Activated B cell treated with CpG ODN at 0.5 μM for 24 hours (primary cell): ENCODE data around the gene SQSTM1. TPM values are rescaled to one million over a fixed set of nuclear protein-coding genes. Genes with fewer than 3 reads are reported as not detected.

Experiments
- ATAC-seq: fragments of 200-7000 bp; cut with Tn5 transposase; one replicate; pipeline ENCODE4 v1.10.0; 2021; ENCODE audit warnings: low read depth, mild to moderate bottlenecking, moderate library complexity
- CTCF ChIA-PET: fragments of 350-600 bp; sonication (Branson Sonifier 250); formaldehyde crosslinking; loops from one replicate; lab custom pipeline; 2021; ENCODE audit warnings: antibody characterized with exemption; lab: Charles Lee
- POLR2A ChIA-PET: fragments of 350-600 bp; sonication (Branson Sonifier 250); formaldehyde crosslinking; loops from one replicate; lab custom pipeline; 2021; ENCODE audit warnings: antibody characterized with exemption; lab: Charles Lee
- DNase-seq: peaks from one replicate; pipeline ENCODE4 v3.0.0; 2022
- H3K27ac Mint-ChIP-seq: one replicate; pipeline ENCODE4 v1.8.0; 2020; ENCODE audit warnings: mixed read lengths
- H3K27me3 Mint-ChIP-seq: one replicate; pipeline ENCODE4 v1.8.0; 2021; ENCODE audit warnings: mixed read lengths
- H3K36me3 Mint-ChIP-seq: one replicate; pipeline ENCODE4 v1.8.0; 2021; ENCODE audit warnings: low read depth, mixed read lengths
- H3K4me1 Mint-ChIP-seq: one replicate; pipeline ENCODE4 v1.8.0; 2021; ENCODE audit warnings: mixed read lengths
- H3K4me3 Mint-ChIP-seq: one replicate; pipeline ENCODE4 v1.8.0; 2020; ENCODE audit warnings: mild to moderate bottlenecking, mixed read lengths
- H3K9me3 Mint-ChIP-seq: one replicate; pipeline ENCODE4 v1.8.0; 2020; ENCODE audit warnings: mixed read lengths
- intact Hi-C: fragments of 100-400 bp; cut with micrococcal nuclease; formaldehyde crosslinking; loops from one replicate; pipeline ENCODE4 v1.15.1; 2024
- total RNA-seq: library from RNA; stranded (reverse); gene quantifications from 2 replicates; pipeline ENCODE4 v1.2.3, GENCODE V29; 2022
- TF ChIP-seq, protein P1 (sequence below): fragments of 200-600 bp; IDR thresholded peaks from one replicate; pipeline ENCODE4 v1.8.0; 2022; ENCODE audit warnings: antibody characterized with exemption, mild to moderate bottlenecking

The SQSTM1 gene
- total RNA-seq, 1 donor from 2014 or later: 243 TPM

DNA sequence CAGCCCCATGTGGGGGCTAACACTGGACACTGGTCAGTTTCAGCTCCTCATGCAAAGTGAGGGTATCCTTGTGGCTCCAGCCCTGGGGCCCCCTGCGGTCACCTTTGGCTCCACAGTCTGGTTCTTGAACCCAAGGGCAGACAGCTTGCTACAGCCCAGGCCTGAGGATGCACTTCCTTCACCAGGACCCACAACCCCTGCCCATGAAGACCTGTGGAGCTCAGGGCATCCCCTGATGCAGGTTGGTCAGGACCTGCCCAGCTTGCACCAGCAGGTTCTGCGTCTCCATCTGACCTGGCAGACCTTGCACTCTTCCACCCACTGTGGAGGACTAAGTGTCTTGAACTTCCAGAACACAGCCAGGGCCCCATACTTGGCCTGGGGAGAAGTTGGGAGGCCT, 41.6 kb downstream of the SQSTM1 start:
- CTCF ChIA-PET: interaction anchor here (2.8 kb wide), 1 partner anchor 60 kb away, joined by 7 read pairs; no protein-coding TSS in a partner anchor
- no peak for ATAC-seq

DNA sequence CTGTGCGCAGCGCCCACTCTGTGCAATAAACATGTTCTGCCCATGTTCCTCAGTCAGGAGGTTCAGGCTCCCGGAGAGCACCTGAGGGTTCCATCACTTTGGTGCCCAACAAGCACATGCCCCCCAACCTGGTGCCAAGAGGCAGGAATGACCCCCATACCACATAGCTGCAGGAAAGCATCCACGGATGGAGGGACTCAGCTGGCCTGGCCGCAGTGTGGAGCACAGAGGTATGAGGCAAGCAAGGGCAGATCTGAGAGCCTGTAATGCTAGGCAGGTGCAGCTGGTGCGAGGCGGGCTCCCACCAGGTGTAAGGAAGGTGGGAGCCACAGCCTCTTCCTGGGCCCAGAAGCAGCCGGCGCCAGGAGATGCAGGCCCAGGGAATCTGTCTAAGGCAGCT, 42.2 kb downstream of the SQSTM1 start:
- H3K9me3 Mint-ChIP-seq: no peaks in the 10 kb centered on the region
- no peak for ATAC-seq
- intact Hi-C loops: no loop called here
- DNase-seq: no peak
- no peak overlapping the region for H3K27ac Mint-ChIP-seq
- TF ChIP-seq, protein P1, sequence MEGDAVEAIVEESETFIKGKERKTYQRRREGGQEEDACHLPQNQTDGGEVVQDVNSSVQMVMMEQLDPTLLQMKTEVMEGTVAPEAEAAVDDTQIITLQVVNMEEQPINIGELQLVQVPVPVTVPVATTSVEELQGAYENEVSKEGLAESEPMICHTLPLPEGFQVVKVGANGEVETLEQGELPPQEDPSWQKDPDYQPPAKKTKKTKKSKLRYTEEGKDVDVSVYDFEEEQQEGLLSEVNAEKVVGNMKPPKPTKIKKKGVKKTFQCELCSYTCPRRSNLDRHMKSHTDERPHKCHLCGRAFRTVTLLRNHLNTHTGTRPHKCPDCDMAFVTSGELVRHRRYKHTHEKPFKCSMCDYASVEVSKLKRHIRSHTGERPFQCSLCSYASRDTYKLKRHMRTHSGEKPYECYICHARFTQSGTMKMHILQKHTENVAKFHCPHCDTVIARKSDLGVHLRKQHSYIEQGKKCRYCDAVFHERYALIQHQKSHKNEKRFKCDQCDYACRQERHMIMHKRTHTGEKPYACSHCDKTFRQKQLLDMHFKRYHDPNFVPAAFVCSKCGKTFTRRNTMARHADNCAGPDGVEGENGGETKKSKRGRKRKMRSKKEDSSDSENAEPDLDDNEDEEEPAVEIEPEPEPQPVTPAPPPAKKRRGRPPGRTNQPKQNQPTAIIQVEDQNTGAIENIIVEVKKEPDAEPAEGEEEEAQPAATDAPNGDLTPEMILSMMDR: no peak
- peaks cover 14% of the 10 kb centered on the region for H3K4me1 Mint-ChIP-seq
- no peak overlapping the region for H3K4me3 Mint-ChIP-seq
- POLR2A ChIA-PET: interaction anchor here (0.6 to 1.1 kb wide), 2 partner anchors 14 to 26 kb away, joined by 3 to 7 read pairs; no protein-coding TSS in a partner anchor
- no peaks in the 10 kb centered on the region for H3K27me3 Mint-ChIP-seq
- CTCF ChIA-PET: no interaction called here
- H3K36me3 Mint-ChIP-seq: peaks cover 55% of the 10 kb centered on the region

More for the DNA sequence above, 41.6 kb downstream of the SQSTM1 start:
- no peak overlapping the region for H3K27ac Mint-ChIP-seq
- H3K27me3 Mint-ChIP-seq: no peaks in the 10 kb centered on the region
- intact Hi-C loops: no loop called here
- DNase-seq: no peak
- TF ChIP-seq, protein P1: no peak
- H3K36me3 Mint-ChIP-seq: peaks cover 54% of the 10 kb centered on the region
- H3K4me1 Mint-ChIP-seq: peaks cover 19% of the 10 kb centered on the region
- H3K9me3 Mint-ChIP-seq: no peaks in the 10 kb centered on the region
- POLR2A ChIA-PET: interaction anchor here (0.6 to 1.1 kb wide), 3 partner anchors 15 to 68 kb away, joined by 3 to 7 read pairs (median 3); no protein-coding TSS in a partner anchor
- H3K4me3 Mint-ChIP-seq: no peak overlapping the region

DNA sequence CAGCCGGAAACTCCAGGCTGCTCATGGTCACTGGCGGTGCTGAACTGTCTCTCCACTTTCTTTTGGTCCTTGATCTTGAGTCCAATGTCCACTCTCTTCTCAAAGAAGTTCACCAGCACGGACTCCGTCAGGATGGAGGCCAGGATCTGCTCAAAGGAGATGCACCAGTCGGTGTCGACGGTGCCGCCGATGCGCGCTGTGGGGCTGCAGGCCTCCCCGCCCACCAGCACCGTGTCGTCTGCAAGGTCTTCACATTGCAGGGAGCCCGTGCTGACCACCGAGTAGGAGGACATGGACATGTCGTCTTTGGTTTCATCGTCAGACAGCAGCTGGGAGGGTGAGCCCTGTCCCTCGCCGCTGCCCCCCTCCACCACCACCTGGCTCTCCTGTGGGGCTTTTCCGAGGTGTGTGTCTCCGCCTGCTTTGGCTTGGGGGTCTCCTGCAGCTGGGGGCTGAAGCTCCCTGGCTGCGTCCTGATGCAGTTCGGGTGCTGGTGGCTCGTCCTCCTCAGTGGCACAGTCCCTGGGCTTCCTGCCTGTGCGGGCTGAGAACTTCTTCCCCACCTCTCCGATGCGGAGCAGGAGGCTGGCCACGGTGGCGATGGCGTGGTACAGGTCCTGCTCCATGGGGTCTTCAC, 42.9 kb downstream of the SQSTM1 start:
- no peak overlapping the region for H3K4me3 Mint-ChIP-seq
- CTCF ChIA-PET: no interaction called here
- H3K27ac Mint-ChIP-seq: no peak overlapping the region
- H3K36me3 Mint-ChIP-seq: peaks cover 55% of the 10 kb centered on the region
- no peaks in the 10 kb centered on the region for H3K9me3 Mint-ChIP-seq
- DNase-seq (no peak), ATAC-seq (no peak)
- POLR2A ChIA-PET: interaction anchor here (1.1 kb wide), 1 partner anchor 27 kb away, joined by 3 read pairs; no protein-coding TSS in a partner anchor
- no peaks in the 10 kb centered on the region for H3K27me3 Mint-ChIP-seq
- H3K4me1 Mint-ChIP-seq: peaks cover 11% of the 10 kb centered on the region
- TF ChIP-seq, protein P1: no peak
- intact Hi-C loops: no loop called here

DNA sequence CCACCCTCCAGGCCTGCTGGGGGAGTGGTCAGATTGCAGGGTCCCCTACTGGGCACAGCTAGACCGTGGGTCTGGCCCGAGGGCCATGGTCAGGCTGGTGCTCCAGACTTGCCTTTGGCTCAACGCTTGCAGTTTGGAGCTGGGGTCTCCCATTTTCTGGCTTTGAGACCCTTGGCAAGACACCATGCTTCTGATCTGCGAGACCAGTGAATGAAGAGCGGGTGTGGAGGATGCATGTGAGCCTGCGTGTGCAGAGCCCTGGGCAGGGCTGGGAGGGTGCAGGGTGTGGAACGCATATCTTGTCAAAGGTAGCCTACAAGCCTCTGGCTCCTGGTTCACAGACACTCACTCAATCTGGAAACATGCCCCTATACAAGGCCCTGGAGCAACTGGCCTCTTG, 44.0 kb downstream of the SQSTM1 start:
- H3K36me3 Mint-ChIP-seq: peaks cover 56% of the 10 kb centered on the region
- CTCF ChIA-PET: no interaction called here
- POLR2A ChIA-PET: no interaction called here

More for the DNA sequence above, 44.0 kb downstream of the SQSTM1 start:
- no peak overlapping the region for H3K4me3 Mint-ChIP-seq
- peaks cover 5% of the 10 kb centered on the region for H3K4me1 Mint-ChIP-seq
- H3K9me3 Mint-ChIP-seq: no peaks in the 10 kb centered on the region
- no peak for DNase-seq
- no peaks in the 10 kb centered on the region for H3K27me3 Mint-ChIP-seq
- H3K27ac Mint-ChIP-seq: no peak overlapping the region
- TF ChIP-seq, protein P1: no peak
- intact Hi-C loops: no loop called here
- no peak for ATAC-seq
